Limb (tissue), 2 donors: ENCODE results near the gene PSEN1.

Experiments used
- DNase-seq, 2 donors: peaks; one replicate each; pipeline ENCODE4 v3.0.0-alpha.2; 2016; ENCODE audit errors: extremely low spot score in 2 of 2

The PSEN1 gene

GRCh38 chr14:73253323-73253610 is 117.0 kb downstream of the PSEN1 start:
- no peak for DNase-seq

DNA sequence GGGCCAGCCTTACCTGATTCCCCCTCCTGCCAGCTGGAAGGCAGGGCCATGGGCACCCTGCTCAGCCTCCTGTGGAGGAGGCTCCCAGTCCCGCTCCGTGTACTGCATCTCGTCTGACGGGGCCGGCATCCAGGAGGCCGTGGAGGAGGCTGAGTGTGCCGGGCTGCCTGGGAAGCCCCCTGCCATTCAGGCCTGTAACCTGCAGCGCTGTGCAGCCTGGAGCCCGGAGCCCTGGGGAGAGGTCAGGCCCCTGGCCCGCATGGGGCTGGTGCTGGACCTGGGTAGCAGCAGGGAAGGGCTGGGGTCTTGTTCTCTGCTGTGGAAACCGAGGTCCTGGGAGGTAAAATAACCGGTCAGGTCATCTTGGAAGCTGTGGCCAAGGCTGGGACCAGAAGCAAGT is 117.4 kb downstream of the PSEN1 start:
- DNase-seq: no peak

GRCh38 chr14:73254247-73255004 is 118.1 kb downstream of the PSEN1 start:
- no peak for DNase-seq

- DNase-seq: no peak
These were observed 118.7 kb downstream of the PSEN1 start for GRCh38 chr14:73255005-73255400.

GRCh38 chr14:73255693-73256225 is 119.5 kb downstream of the PSEN1 start:
- no peak for DNase-seq

GRCh38 chr14:73258076-73258475 is 121.8 kb downstream of the PSEN1 start:
- DNase-seq: no peak

GRCh38 chr14:73258845-73259611 is 122.7 kb downstream of the PSEN1 start:
- no peak for DNase-seq

GRCh38 chr14:73259837-73260236 is 123.5 kb downstream of the PSEN1 start:
- no peak for DNase-seq

DNA sequence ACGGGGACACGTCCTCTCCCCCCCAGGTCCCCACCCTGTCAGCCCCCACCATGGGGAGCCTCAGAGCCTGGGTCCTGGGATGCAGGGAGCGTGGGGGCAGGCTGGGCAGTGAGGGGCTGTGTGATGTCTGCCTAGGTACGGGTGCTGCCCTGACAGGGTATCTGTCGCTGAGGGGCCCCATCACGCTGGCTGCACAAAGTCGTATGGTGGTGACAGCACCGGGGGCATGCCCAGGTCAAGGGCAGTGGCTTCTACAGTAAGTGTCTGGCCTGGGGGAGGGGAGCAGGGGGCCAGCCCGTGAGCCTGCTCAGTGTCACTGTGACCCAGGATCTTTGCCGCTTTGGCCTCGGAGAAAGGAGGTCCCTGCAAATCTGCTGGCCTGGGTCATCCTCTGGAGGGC is 124.3 kb downstream of the PSEN1 start:
- DNase-seq: no peak

GRCh38 chr14:73261075-73261474 is 124.8 kb downstream of the PSEN1 start:
- no peak for DNase-seq

- DNase-seq: no peak
These were observed 125.5 kb downstream of the PSEN1 start for GRCh38 chr14:73261520-73262426.

GRCh38 chr14:73262427-73263183 is 126.3 kb downstream of the PSEN1 start:
- DNase-seq: no peak

DNA sequence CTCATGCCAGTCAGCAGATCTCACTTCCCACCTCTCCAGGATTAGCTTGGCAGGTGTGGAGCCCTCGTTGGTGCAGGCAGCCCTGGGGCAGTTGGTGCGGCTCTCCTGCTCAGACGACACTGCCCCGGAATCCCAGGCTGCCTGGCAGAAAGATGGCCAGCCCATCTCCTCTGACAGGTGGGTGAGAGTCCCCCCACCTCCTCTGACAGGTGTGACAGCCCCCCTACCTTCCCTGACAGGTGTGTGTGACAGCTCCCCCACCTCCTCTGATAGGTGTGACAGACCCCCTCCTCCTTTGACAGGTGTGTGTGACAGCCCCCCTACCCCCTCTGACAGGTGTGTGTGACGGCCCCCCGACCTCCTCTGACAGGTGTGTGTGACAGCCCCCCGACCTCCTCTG is 127.3 kb downstream of the PSEN1 start:
- DNase-seq: peak in 1 of 2 donors; percentile 21

DNA sequence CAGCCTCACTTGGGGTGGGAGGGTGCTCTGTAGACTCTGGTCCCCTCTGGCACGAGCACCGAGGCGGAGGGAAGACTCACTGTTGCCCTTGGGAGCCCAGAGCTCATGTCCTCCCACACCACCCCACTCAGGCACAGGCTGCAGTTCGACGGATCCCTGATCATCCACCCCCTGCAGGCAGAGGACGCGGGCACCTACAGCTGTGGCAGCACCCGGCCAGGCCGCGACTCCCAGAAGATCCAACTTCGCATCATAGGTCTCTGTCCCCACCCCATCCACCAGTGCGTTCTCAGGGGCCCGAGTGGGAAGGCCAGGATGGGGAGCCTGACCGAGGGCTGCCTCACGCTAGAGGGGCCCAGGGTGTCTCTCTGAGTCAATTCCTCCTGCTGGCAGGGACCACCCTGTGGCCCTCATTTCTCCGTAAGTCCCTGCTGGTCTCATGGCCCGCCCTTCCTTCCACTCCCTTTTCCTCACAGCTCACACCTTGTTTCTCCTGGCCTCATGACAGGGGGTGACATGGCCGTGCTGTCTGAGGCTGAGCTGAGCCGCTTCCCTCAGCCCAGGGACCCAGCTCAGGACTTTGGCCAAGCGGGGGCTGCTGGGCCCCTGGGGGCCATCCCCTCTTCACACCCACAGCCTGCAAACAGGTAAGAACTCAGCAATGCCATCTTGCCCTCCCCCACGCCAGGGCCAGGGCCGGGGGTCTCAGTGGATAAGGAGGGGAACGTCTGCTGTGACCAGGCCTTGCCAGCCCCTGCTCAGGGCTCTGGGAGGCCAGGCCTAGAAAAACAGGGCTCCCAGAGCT is 128.0 kb downstream of the PSEN1 start:
- peak in 1 of 2 donors; percentile 27 for DNase-seq

DNA sequence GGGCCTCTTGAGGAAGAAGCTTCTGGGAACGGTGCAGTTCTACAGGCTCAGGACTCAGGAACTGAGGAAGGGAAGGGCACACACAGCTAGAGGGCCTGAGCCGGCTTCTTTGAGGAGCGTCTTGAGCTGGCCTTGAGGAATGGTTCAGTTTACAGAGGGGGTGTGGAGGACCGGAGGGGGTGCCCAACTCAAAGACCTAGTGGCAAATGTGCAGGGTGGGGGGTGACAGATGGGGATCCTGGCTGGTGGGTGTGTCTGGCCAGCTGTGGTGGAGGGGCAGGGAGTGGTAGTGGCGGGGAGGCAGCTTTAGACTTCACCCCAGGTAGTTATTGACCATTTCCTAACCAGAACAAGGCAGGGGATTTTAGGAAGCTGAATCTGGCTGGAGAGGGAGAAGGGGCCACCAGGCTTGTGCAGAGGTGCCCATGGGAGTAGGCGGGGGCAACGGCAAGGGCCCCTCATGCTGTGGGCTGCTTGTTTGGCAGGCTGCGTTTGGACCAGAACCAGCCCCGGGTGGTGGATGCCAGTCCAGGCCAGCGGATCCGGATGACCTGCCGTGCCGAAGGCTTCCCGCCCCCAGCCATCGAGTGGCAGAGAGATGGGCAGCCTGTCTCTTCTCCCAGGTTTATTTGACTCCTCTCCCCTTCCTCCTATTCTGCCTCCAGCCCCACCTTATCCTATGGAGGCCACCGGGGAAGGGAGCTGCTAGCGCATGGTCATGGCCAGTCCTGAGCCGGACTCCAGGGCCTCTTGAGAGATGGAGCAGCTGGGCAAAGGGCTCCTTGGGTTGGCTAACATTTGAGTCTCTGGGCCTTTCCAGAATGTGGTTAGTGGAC is 128.8 kb downstream of the PSEN1 start:
- no peak for DNase-seq

GRCh38 chr14:73265721-73266046 is 129.4 kb downstream of the PSEN1 start:
- DNase-seq: no peak

GRCh38 chr14:73266317-73266716 is 130.0 kb downstream of the PSEN1 start:
- DNase-seq: no peak

- no peak for DNase-seq
These were observed 131.2 kb downstream of the PSEN1 start for GRCh38 chr14:73267474-73267873.

DNA sequence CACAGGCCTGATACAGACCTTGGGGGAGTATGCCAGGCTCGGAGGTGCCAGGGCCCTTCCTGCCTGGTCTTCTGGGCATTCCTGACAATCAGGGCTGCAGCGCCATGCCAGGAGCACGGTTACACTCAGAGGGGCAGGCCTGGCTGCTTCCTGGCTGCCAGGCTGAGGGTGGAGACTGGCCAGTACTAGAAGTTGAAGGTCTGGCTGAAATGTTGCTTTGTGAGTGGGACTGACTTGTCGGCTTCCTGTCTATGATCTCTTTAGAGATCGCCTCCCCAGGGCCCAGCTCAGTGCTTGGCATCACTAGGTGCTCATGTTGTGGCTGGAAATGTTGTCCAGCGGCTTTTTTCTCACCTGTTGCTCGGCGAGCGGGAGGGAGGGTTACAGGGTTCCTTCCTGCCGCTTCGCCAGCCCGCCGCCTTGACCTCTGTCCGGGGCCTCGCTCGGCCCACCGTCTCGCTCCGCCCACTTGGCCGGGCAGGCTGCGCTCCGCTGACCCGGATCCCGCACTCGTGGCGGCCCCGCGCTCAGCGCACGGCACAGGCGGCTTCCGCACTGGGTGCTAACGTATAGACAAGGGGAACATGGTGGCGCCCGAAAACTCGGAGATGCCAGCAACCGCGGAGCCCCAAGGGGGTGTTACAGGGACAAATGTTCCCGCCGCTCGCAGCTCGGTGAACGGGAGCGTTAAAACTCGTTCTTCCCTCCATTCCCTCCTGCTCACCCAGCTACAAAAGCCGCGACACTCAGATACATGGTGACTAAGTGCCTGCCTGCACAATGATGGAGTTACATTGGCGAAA is 133.6 kb downstream of the PSEN1 start:
- peak in 1 of 2 donors; percentile 42 for DNase-seq
